Trophoblast cell (in vitro differentiated cells and primary cell): ENCODE data around the gene CELA2B.
A peak's percentile ranks its signal among the peaks of the same experiment; 100 is the strongest.

Experiments
- DNase-seq, 2 donors: peaks; one replicate each; pipeline ENCODE4 v3.0.0-alpha.2; 2016
- H2AFZ ChIP-seq: 2 replicates; pipeline ENCODE4 v1.6.1; 2013; ENCODE audit warnings: low read length, moderate library complexity, mild to moderate bottlenecking; ENCODE audit not compliant: insufficient read depth, poor library complexity
- H2AK5ac ChIP-seq: 2 replicates; pipeline ENCODE4 v1.6.1; 2013; ENCODE audit warnings: mild to moderate bottlenecking, low read length
- H2BK120ac ChIP-seq: 2 replicates; pipeline ENCODE4 v1.6.1; 2013; ENCODE audit warnings: low read length, mild to moderate bottlenecking, moderate library complexity; ENCODE audit not compliant: insufficient read depth, poor library complexity
- H2BK12ac ChIP-seq: 2 replicates; pipeline ENCODE4 v1.6.1; 2013; ENCODE audit warnings: mild to moderate bottlenecking, low read length, moderate library complexity
- H2BK5ac ChIP-seq: 2 replicates; pipeline ENCODE4 v1.6.1; 2013; ENCODE audit warnings: low read length, low read depth, moderate library complexity, mild to moderate bottlenecking; ENCODE audit not compliant: poor library complexity
- H3K14ac ChIP-seq: 2 replicates; pipeline ENCODE4 v1.6.1; 2013; ENCODE audit warnings: mild to moderate bottlenecking, low read length
- H3K18ac ChIP-seq: 2 replicates; pipeline ENCODE4 v1.6.1; 2013; ENCODE audit warnings: mild to moderate bottlenecking, low read length
- H3K23ac ChIP-seq: 2 replicates; pipeline ENCODE4 v1.6.1; 2013; ENCODE audit warnings: low read length
- H3K27ac ChIP-seq: 2 replicates; pipeline ENCODE4 v1.5.1; 2013; ENCODE audit warnings: low read depth, mild to moderate bottlenecking, inconsistent platforms, low read length, moderate library complexity
- H3K27me3 ChIP-seq: 2 replicates; pipeline ENCODE4 v1.6.1; 2013; ENCODE audit warnings: inconsistent platforms, mild to moderate bottlenecking, low read length, moderate library complexity; ENCODE audit not compliant: insufficient read depth
- H3K36me3 ChIP-seq, 2 experiments: 1 replicate in 1 of 2; 2 replicates in 1 of 2; pipeline ENCODE4 v1.6.1; 2013; ENCODE audit warnings: low read length in 2 of 2, mild to moderate bottlenecking in 2 of 2, moderate library complexity in 1 of 2; ENCODE audit not compliant: insufficient read depth in 2 of 2, control insufficient read depth in 1 of 2
- H3K4ac ChIP-seq: 2 replicates; pipeline ENCODE4 v1.6.1; 2013; ENCODE audit warnings: low read depth, mild to moderate bottlenecking, low read length, moderate library complexity
- H3K4me1 ChIP-seq, 2 experiments: 1 replicate in 1 of 2; 2 replicates in 1 of 2; pipeline ENCODE4 v1.6.1; 2013; ENCODE audit warnings: low read length in 2 of 2, mild to moderate bottlenecking in 2 of 2, moderate library complexity in 1 of 2; ENCODE audit not compliant: insufficient read depth in 2 of 2, control insufficient read depth in 1 of 2
- H3K4me2 ChIP-seq: 2 replicates; pipeline ENCODE4 v1.6.1; 2013; ENCODE audit warnings: inconsistent platforms, mild to moderate bottlenecking, low read length, moderate library complexity
- H3K4me3 ChIP-seq: 2 replicates; pipeline ENCODE4 v1.5.1; 2013; ENCODE audit warnings: mild to moderate bottlenecking, low read depth, low read length, inconsistent platforms
- H3K79me1 ChIP-seq: one replicate; pipeline ENCODE4 v1.6.1; 2013; ENCODE audit warnings: low read length
- H3K79me2 ChIP-seq: 2 replicates; pipeline ENCODE4 v1.6.1; 2013; ENCODE audit warnings: low read length, mild to moderate bottlenecking; ENCODE audit not compliant: control insufficient read depth, insufficient read depth, poor library complexity
- H3K9ac ChIP-seq: 2 replicates; pipeline ENCODE4 v1.6.1; 2013; ENCODE audit warnings: mild to moderate bottlenecking, low read length
- H3K9me3 ChIP-seq: 2 replicates; pipeline ENCODE4 v1.6.1; 2013; ENCODE audit warnings: low read depth, mild to moderate bottlenecking, control low read depth, inconsistent platforms, low read length; ENCODE audit not compliant: insufficient read depth
- H4K12ac ChIP-seq: 2 replicates; pipeline ENCODE4 v1.6.1; 2013; ENCODE audit warnings: low read depth, mild to moderate bottlenecking, low read length, moderate library complexity
- H4K8ac ChIP-seq: 2 replicates; pipeline ENCODE4 v1.6.1; 2013; ENCODE audit warnings: low read depth, mild to moderate bottlenecking, low read length, moderate library complexity
- H4K91ac ChIP-seq: one replicate; pipeline ENCODE4 v1.6.1; 2013; ENCODE audit warnings: low read depth, mild to moderate bottlenecking, low read length, moderate library complexity
- WGBS: extraction: QIAGEN DNeasy Blood & Tissue Kit; methylation state at CpG from one replicate; pipeline ENCODE4 v1.1.7; 2013; ENCODE audit warnings: missing lambda C conversion rate; ENCODE audit not compliant: insufficient read length, insufficient coverage; ENCODE audit errors: extremely low coverage; 5-methylcytosine and 5-hydroxymethylcytosine counted together

Gene CELA2B

DNA sequence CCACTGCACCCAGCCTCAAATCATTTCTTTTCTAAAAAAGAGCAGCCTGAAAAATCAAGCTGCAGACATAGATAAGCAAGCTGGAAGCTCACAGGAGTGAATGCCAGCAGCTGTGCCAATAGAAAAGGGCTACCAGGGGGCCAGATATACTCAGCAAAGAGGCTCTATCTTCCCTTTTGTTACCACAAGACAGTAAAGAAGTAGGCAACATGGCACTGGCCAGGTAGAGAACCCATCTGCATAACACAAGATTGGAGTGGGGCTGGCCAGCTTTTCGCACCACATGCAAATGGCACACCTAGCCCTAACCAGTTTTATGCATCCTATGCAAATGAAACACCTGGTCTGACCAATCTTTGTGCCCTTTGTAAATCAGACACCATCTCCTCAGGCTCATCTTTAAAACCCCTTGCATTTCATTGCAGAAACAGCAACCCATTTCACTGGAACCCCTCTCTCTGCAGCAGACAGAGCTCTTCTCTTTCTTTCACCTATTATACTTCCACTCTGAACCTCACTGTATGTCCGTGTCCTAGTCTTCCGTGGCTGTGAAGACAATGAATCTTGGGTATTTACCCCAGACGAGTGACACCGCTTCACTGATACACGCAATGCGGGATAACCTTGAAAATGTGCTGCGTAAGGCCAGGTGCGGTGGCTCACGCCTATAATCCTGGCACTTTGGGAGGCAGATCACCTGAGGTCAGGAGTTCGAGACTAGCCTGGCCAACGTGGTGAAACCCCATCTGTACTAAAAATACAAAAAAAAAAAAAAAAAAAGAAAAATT, 33.0 kb downstream of the CELA2B start:
- no peak overlapping the region for H3K27ac ChIP-seq
- no peak overlapping the region for H2BK5ac ChIP-seq
- H3K36me3 ChIP-seq = peaks cover 4 to 7% of the 10 kb centered on the region in 2 experiments
- no peak overlapping the region for H3K14ac ChIP-seq
- DNase-seq = no peak
- H3K9ac ChIP-seq = peak overlapping the region; percentile 23
- no peak overlapping the region for H3K4me2 ChIP-seq
- peaks cover 2% of the 10 kb centered on the region for H3K9me3 ChIP-seq
- no peak overlapping the region for H3K23ac ChIP-seq
- H2AFZ ChIP-seq = no peak overlapping the region
- no CpG with 5 or more reads among the region's 12 CpGs for WGBS
- H4K91ac ChIP-seq = no peak overlapping the region
- H3K27me3 ChIP-seq = no peaks in the 10 kb centered on the region
- H2BK12ac ChIP-seq = no peak overlapping the region
- no peak overlapping the region for H3K18ac ChIP-seq
- H2AK5ac ChIP-seq = no peak overlapping the region
- H3K4ac ChIP-seq = no peak overlapping the region
- H3K79me1 ChIP-seq = no peaks in the 10 kb centered on the region
- no peaks in the 10 kb centered on the region for H3K79me2 ChIP-seq
- no peak overlapping the region for H3K4me3 ChIP-seq
- H3K4me1 ChIP-seq = peaks cover 0 to 6% of the 10 kb centered on the region in 2 experiments
- H4K8ac ChIP-seq = no peak overlapping the region
- H2BK120ac ChIP-seq = no peak overlapping the region
- H4K12ac ChIP-seq = no peak overlapping the region

DNA sequence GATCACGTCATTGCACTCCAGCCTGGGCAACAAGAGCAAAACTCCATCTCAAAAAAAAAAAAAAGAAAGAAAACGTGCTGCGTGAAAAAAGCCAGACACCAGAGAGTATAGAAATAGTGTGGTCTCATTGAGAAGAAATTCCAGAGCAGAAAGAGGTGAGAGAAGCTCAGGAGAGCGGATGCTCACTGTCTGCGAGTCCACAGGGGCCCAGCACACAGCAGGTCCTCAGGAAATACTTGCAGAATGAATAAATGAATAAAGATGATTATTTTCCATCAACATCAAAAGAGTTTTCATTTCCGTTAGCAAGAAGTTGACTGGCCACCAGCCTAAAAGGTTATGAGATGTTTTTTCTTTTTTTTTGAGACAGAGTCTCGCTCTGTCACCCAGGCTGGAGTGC, 33.7 kb downstream of the CELA2B start:
- WGBS = no CpG with 5 or more reads among the region's 7 CpGs
- H4K91ac ChIP-seq = no peak overlapping the region

DNA sequence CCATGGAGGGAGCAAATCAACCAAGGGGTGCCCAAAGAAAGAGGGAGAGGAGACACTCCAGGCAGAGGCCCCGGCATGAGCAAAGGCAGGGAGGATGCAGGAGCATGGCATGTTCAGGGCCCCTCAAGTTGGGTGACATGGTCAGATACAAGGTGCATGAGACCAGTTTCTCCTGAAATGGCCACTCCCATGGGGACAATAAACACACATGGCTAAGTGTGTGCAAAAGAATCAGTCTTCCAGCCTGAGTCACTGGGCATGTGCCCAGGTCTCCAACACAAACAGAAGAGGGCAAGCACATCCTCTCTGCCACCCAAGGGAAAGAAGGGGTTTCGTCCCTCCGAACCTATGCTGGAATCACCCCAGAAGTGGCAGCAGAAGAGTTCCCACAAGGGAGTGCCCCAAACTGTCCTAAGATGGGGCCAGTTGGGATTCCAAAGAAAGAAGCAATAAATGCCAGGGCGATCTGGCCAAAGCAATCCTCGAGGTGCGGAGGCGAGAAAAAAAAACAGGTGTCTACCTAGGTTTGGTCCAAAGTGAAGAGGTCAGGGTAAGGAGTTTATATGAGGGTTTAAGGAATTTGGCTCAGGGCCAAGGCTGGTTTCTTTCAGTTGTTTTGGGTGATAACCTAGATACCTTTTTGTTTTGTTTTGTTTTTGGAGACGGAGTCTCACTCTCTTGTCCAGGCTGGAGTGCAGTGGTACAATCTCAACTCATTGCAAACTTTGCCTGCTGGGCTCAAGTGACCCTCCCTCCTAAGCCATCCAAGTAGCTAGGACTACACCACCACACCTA, 34.9 kb downstream of the CELA2B start:
- Histone ChIP-seq H4K91ac (no peak overlapping the region), H2AFZ (no peak overlapping the region), H2BK5ac (no peak overlapping the region), H3K23ac (no peak overlapping the region), H3K36me3 (peaks cover 1 to 4% of the 10 kb centered on the region in 2 experiments), H2BK120ac (no peak overlapping the region), H3K9ac (no peak overlapping the region), H3K79me1 (no peaks in the 10 kb centered on the region), H4K8ac (no peak overlapping the region), H3K4me2 (no peak overlapping the region), H2BK12ac (no peak overlapping the region), H3K4me1 (peaks cover 0 to 2% of the 10 kb centered on the region in 2 experiments), H3K4me3 (no peak overlapping the region), H4K12ac (no peak overlapping the region), H2AK5ac (no peak overlapping the region), H3K79me2 (no peaks in the 10 kb centered on the region), H3K27me3 (no peaks in the 10 kb centered on the region), H3K18ac (no peak overlapping the region), H3K4ac (no peak overlapping the region), H3K9me3 (peaks cover 2% of the 10 kb centered on the region), H3K27ac (no peak overlapping the region), H3K14ac (no peak overlapping the region)
- DNase-seq = peak; percentile 66 to 84
- no CpG with 5 or more reads among the region's 8 CpGs for WGBS

More for the DNA sequence above, 33.7 kb downstream of the CELA2B start:
- Histone ChIP-seq H2AFZ (no peak overlapping the region), H3K23ac (no peak overlapping the region), H2AK5ac (no peak overlapping the region), H4K12ac (no peak overlapping the region), H2BK5ac (no peak overlapping the region), H3K14ac (no peak overlapping the region), H2BK120ac (no peak overlapping the region), H3K4ac (no peak overlapping the region), H3K36me3 (peaks cover 4 to 7% of the 10 kb centered on the region in 2 experiments), H3K9me3 (peaks cover 2% of the 10 kb centered on the region), H3K9ac (no peak overlapping the region), H3K4me1 (peaks cover 0 to 6% of the 10 kb centered on the region in 2 experiments), H2BK12ac (no peak overlapping the region), H3K79me1 (no peaks in the 10 kb centered on the region), H3K18ac (no peak overlapping the region), H3K4me3 (no peak overlapping the region), H3K27ac (no peak overlapping the region), H4K8ac (no peak overlapping the region), H3K79me2 (no peaks in the 10 kb centered on the region), H3K4me2 (no peak overlapping the region), H3K27me3 (no peaks in the 10 kb centered on the region)
- no peak for DNase-seq

DNA sequence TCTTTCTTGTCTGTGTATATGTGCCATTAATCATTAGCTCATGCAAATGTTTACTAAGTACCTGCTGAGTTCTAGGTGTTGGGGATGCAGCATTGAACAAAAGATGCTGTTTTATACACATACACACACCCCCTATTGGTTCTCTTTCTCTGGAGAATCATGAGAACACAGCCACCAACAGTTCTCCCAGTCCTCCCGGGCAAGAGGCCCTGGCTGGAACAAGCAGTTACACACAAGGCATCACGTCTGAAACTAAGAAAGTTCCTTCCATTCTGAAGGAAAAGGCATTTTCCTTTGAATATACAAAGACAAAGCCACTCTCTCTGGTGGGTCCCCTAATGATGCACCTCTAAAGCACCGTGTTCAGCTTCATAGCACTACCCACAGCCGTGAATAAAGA, 37.3 kb downstream of the CELA2B start:
- Histone ChIP-seq H4K91ac (no peak overlapping the region), H3K79me2 (no peaks in the 10 kb centered on the region), H2BK12ac (no peak overlapping the region), H4K8ac (no peak overlapping the region), H3K36me3 (peaks cover 2% of the 10 kb centered on the region in 2 experiments), H3K79me1 (no peaks in the 10 kb centered on the region), H3K4me2 (no peak overlapping the region), H3K27ac (no peak overlapping the region), H3K4ac (no peak overlapping the region), H3K9ac (no peak overlapping the region), H3K27me3 (no peaks in the 10 kb centered on the region), H3K4me1 (no peaks in the 10 kb centered on the region), H3K4me3 (no peak overlapping the region), H2AK5ac (no peak overlapping the region), H3K14ac (no peak overlapping the region), H2BK5ac (no peak overlapping the region), H3K23ac (no peak overlapping the region), H4K12ac (no peak overlapping the region), H3K9me3 (no peaks in the 10 kb centered on the region), H2BK120ac (no peak overlapping the region), H2AFZ (no peak overlapping the region), H3K18ac (no peak overlapping the region)
- WGBS = no CpG with 5 or more reads among the region's 4 CpGs
- no peak for DNase-seq
